GM23338 (cell line): ENCODE measurements around the gene PIM3. TPM values are rescaled to one million over a fixed set of nuclear protein-coding genes. Genes with fewer than 3 reads are reported as not detected.

Source experiments
- ATAC-seq: fragments of 200-7000 bp; cut with Tn5 transposase; 3 replicates; pipeline ENCODE4 v1.9.1; 2020
- DNase-seq: peaks from one replicate; pipeline ENCODE4 v3.0.0-alpha.2; 2015; ENCODE audit warnings: low spot score
- H2AFZ ChIP-seq: fragments of 200-600 bp; sonication (generic); 2 replicates; pipeline ENCODE4 v1.8.0; 2016; ENCODE audit warnings: antibody characterized with exemption, mild to moderate bottlenecking, moderate library complexity
- H3F3A ChIP-seq: fragments of 200-600 bp; sonication (generic); replicated peaks from 2 replicates; pipeline ENCODE4 v1.8.0; 2017; ENCODE audit warnings: antibody characterized with exemption, mixed run types, low read depth
- H3K27ac ChIP-seq: fragments of 200-600 bp; sonication (generic); 2 replicates; pipeline ENCODE4 v1.6.1; 2016; ENCODE audit warnings: low read depth
- H3K27me3 ChIP-seq: fragments of 200-600 bp; sonication (generic); 2 replicates; pipeline ENCODE4 v1.8.0; 2016; ENCODE audit warnings: mild to moderate bottlenecking, mixed run types, moderate library complexity; ENCODE audit not compliant: insufficient read depth
- H3K36me3 ChIP-seq: fragments of 200-600 bp; sonication (generic); 2 replicates; pipeline ENCODE4 v1.8.0; 2016; ENCODE audit warnings: mild to moderate bottlenecking; ENCODE audit not compliant: insufficient read depth
- H3K4me1 ChIP-seq: fragments of 200-600 bp; sonication (generic); 2 replicates; pipeline ENCODE4 v1.8.0; 2016; ENCODE audit warnings: mild to moderate bottlenecking, moderate library complexity; ENCODE audit not compliant: insufficient read depth
- H3K4me2 ChIP-seq: fragments of 200-600 bp; sonication (generic); 2 replicates; pipeline ENCODE4 v1.7.1; 2017; ENCODE audit warnings: mixed run types
- H3K4me3 ChIP-seq: fragments of 200-600 bp; sonication (generic); 2 replicates; pipeline ENCODE4 v1.6.1; 2016; ENCODE audit warnings: mixed run types
- H3K79me2 ChIP-seq: fragments of 200-600 bp; sonication (generic); replicated peaks from 2 replicates; pipeline ENCODE4 v1.8.0; 2017; ENCODE audit warnings: mild to moderate bottlenecking; ENCODE audit not compliant: insufficient read depth
- H3K9me2 ChIP-seq: fragments of 200-600 bp; sonication (generic); 2 replicates; pipeline ENCODE4 v1.8.0; 2017; ENCODE audit not compliant: insufficient read depth
- H4K20me1 ChIP-seq: fragments of 200-600 bp; sonication (generic); replicated peaks from 2 replicates; pipeline ENCODE4 v1.8.0; 2017; ENCODE audit warnings: mild to moderate bottlenecking; ENCODE audit not compliant: insufficient read depth
- H3K27ac Mint-ChIP-seq: 2 replicates; pipeline ENCODE4 v1.8.0; 2020; ENCODE audit warnings: inconsistent platforms, mild to moderate bottlenecking, moderate library complexity, mixed read lengths
- H3K27me3 Mint-ChIP-seq: 3 replicates; pipeline ENCODE4 v1.8.0; 2022; ENCODE audit warnings: low read depth, mild to moderate bottlenecking, moderate library complexity, mixed read lengths, inconsistent platforms; ENCODE audit not compliant: insufficient read depth, poor library complexity
- H3K36me3 Mint-ChIP-seq: 3 replicates; pipeline ENCODE4 v1.8.0; 2021; ENCODE audit warnings: low read depth, mild to moderate bottlenecking, inconsistent platforms, moderate library complexity, mixed read lengths
- H3K4me1 Mint-ChIP-seq: 3 replicates; pipeline ENCODE4 v1.8.0; 2020; ENCODE audit warnings: mild to moderate bottlenecking, inconsistent platforms, mixed read lengths
- H3K4me3 Mint-ChIP-seq: 3 replicates; pipeline ENCODE4 v1.8.0; 2021; ENCODE audit warnings: moderate library complexity, mild to moderate bottlenecking, inconsistent platforms, mixed read lengths
- H3K9me3 Mint-ChIP-seq: 3 replicates; pipeline ENCODE4 v1.8.0; 2020; ENCODE audit warnings: moderate library complexity, mild to moderate bottlenecking, inconsistent platforms, mixed read lengths
- CREB1 ChIP-seq: fragments of 250-450 bp; sonication (Bioruptor Pico); IDR thresholded peaks from 2 replicates; pipeline ENCODE4 v1.5.0; 2020; ENCODE audit warnings: low read depth, mild to moderate bottlenecking, moderate library complexity
- CTCF ChIP-seq, 2 experiments: fragments of 200-600 bp in 1 of 2; sonication (generic) in 1 of 2; conservative IDR thresholded peaks; 2 replicates each; pipeline versions ENCODE4 v1.5.1 to v1.6.1; 2016 to 2017; ENCODE audit warnings: antibody characterized with exemption in 2 of 2, low read depth in 2 of 2, mild to moderate bottlenecking in 2 of 2, moderate library complexity in 1 of 2
- EZH2 ChIP-seq: fragments of 200-600 bp; sonication (generic); IDR thresholded peaks from one replicate; pipeline ENCODE4 v1.8.0; 2017; ENCODE audit warnings: antibody characterized with exemption, mild to moderate bottlenecking, low read depth; ENCODE audit not compliant: unreplicated experiment
- EZH2phosphoT487 ChIP-seq: fragments of 200-600 bp; sonication (generic); IDR thresholded peaks from one replicate; pipeline ENCODE4 v1.8.1; 2018; ENCODE audit warnings: antibody characterized with exemption; ENCODE audit not compliant: unreplicated experiment
- JUNB ChIP-seq: IDR thresholded peaks from one replicate; pipeline ENCODE4 v1.6.1; 2016; ENCODE audit warnings: antibody characterized with exemption; ENCODE audit not compliant: unreplicated experiment
- NANOG ChIP-seq: IDR thresholded peaks from 2 replicates; pipeline ENCODE4 v1.6.1; 2016; ENCODE audit warnings: antibody characterized with exemption, borderline replicate concordance
- POLR2AphosphoS5 ChIP-seq: IDR thresholded peaks from 2 replicates; pipeline ENCODE4 v1.6.1; 2016; ENCODE audit warnings: antibody characterized with exemption, low read depth
- STAT1 ChIP-seq: IDR thresholded peaks from one replicate; pipeline ENCODE4 v1.6.1; 2016; ENCODE audit warnings: antibody characterized with exemption; ENCODE audit not compliant: unreplicated experiment
- ZNF114 ChIP-seq: fragments of 250-450 bp; sonication (Bioruptor Pico); IDR thresholded peaks from 2 replicates; pipeline ENCODE4 v1.5.0; 2020; ENCODE audit warnings: mild to moderate bottlenecking, moderate library complexity
- ZNF331 ChIP-seq: fragments of 250-450 bp; sonication (Bioruptor Pico); IDR thresholded peaks from 2 replicates; pipeline ENCODE4 v1.5.0; 2020; ENCODE audit warnings: low read depth, mild to moderate bottlenecking, moderate library complexity
- polyA plus RNA-seq: library from polyadenylated mRNA; unstranded; fragments of >200 nt; fragmentation: Nextera tagmentation; extraction: Ambion mirVana; gene quantifications from 2 replicates; pipeline ENCODE4 v1.2.1, GENCODE V29; 2016
- total RNA-seq: library from RNA; depleted of rRNA; stranded (reverse); fragments of >200 nt; shearing (Covaris generic); gene quantifications from 2 replicates; pipeline ENCODE4 v1.2.3, GENCODE V29; 2014
- TF ChIP-seq, protein P1 (sequence below): IDR thresholded peaks from 2 replicates; pipeline ENCODE4 v1.6.1; 2016; ENCODE audit warnings: antibody characterized with exemption
- TF ChIP-seq, protein P2 (sequence below): IDR thresholded peaks from one replicate; pipeline ENCODE4 v1.6.1; 2018; ENCODE audit warnings: antibody characterized with exemption; ENCODE audit not compliant: unreplicated experiment

PIM3 gene
- total and polyA plus RNA-seq, 2 experiments from 2014 or later, result 17.7 to 37.3 TPM

DNA sequence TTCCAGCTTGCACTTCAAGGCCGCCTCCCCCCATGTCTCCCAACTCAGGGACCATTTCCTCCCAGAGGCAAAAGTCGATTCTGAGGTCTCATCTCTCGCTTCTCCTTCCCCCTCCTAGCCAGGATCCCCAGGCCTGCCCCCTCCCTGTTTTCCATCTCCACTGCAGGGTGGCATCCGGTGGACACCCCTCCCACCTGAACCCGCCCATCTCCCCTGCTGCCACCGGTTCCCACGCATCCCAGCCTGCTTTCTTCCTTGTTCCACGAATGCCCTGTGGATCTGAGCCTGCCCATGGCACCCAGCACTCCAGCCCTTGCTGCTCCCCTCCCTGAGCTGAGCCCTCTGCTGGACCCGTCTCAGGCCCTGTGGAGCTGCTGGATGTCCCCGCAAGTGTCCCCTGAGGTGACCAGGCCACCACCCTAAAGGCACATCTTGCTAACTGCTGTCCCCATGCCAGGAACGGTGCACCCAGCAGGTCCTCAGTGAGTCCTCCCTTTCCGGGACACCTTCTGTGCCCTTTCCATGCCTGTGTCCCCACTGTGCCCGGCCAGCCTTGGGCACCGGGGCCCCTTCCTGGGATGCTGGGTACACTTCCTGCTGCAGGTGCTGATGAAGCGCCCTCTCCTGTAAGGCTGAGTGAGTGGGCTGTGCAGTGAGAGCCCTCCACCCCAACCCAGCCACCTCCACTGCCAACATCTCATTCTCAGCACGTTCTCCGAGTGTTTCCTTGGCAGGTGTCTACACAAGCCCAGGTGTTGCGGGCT lies 51.1 kb downstream of the PIM3 start:
- ATAC-seq, result no peak
- peaks cover 38% of the 10 kb centered on the region for H3K27me3 Mint-ChIP-seq
- H3K4me3 Mint-ChIP-seq, result peak overlapping the region; percentile 65
- Histone ChIP-seq H3K36me3 (no peaks in the 10 kb centered on the region), H3K4me1 (peaks cover 7% of the 10 kb centered on the region; the same call in 1 of the 2 replicates), H3K9me2 (no peaks in the 10 kb centered on the region), H3K27ac (no peak overlapping the region), H2AFZ (peak overlapping the region; percentile 96), H4K20me1 (0 out of 2 replicates have a peak, but pooled peaks cover 3% of the 10 kb centered on the region), H3F3A (no peaks in the 10 kb centered on the region), H3K4me3 (peak overlapping the region; percentile 52), H3K79me2 (no peaks in the 10 kb centered on the region), H3K4me2 (peak overlapping the region; percentile 81), H3K27me3 (peaks cover 60% of the 10 kb centered on the region)
- H3K9me3 Mint-ChIP-seq, result no peaks in the 10 kb centered on the region
- H3K27ac Mint-ChIP-seq, result no peak overlapping the region
- no peaks in the 10 kb centered on the region for H3K36me3 Mint-ChIP-seq
- H3K4me1 Mint-ChIP-seq, result peaks cover 15% of the 10 kb centered on the region; the same call in 2 of the 3 replicates
- TF ChIP-seq NANOG (no peak), JUNB (no peak), CTCF (conservative IDR thresholded peaks at IDR 0.05; ENCODE audit: low read depth in 2 of 2) (no peak)
- DNase-seq, result peak; percentile 64

GRCh38 chr22:50012211-50013181 lies 51.9 kb downstream of the PIM3 start, which contains the start of gene IL17REL:
TSS of gene IL17REL (minus strand) at chr22:50012765. CDS start at chr22:50012646, 119 bp downstream.
- Mint-ChIP-seq H3K27me3 (peaks cover 38% of the 10 kb centered on the region), H3K27ac (no peak within 1 kb of the TSS), H3K4me3 (peak within 1 kb of the TSS; percentile 65; the same call in 1 of the 3 replicates), H3K36me3 (no peaks in the 10 kb centered on the region), H3K9me3 (no peaks in the 10 kb centered on the region), H3K4me1 (peaks cover 15% of the 10 kb centered on the region; the same call in 2 of the 3 replicates)
- Histone ChIP-seq H3F3A (no peaks in the 10 kb centered on the region), H3K79me2 (no peaks in the 10 kb centered on the region), H3K4me3 (peak within 1 kb of the TSS; percentile 52; the same call in 1 of the 2 replicates), H2AFZ (no peak within 1 kb of the TSS), H3K4me1 (peaks cover 7% of the 10 kb centered on the region; the same call in 1 of the 2 replicates), H3K4me2 (no peak within 1 kb of the TSS; the same call in 1 of the 2 replicates), H4K20me1 (0 out of 2 replicates have a peak, but pooled peaks cover 3% of the 10 kb centered on the region), H3K36me3 (no peaks in the 10 kb centered on the region), H3K9me2 (no peaks in the 10 kb centered on the region), H3K27ac (no peak within 1 kb of the TSS), H3K27me3 (peaks cover 60% of the 10 kb centered on the region)
- peak; percentile 4 for ATAC-seq
- DNase-seq, result no peak
- TF ChIP-seq POLR2AphosphoS5, result no peak
- TF ChIP-seq, protein P1, sequence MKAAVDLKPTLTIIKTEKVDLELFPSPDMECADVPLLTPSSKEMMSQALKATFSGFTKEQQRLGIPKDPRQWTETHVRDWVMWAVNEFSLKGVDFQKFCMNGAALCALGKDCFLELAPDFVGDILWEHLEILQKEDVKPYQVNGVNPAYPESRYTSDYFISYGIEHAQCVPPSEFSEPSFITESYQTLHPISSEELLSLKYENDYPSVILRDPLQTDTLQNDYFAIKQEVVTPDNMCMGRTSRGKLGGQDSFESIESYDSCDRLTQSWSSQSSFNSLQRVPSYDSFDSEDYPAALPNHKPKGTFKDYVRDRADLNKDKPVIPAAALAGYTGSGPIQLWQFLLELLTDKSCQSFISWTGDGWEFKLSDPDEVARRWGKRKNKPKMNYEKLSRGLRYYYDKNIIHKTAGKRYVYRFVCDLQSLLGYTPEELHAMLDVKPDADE, result no peak
- no peak for TF ChIP-seq EZH2phosphoT487
- TF ChIP-seq NANOG, result no peak
- TF ChIP-seq STAT1, result no peak
- no peak for TF ChIP-seq EZH2
- TF ChIP-seq ZNF331 (CRISPR knock-in tag), result no peak
- TF ChIP-seq ZNF114 (CRISPR knock-in tag), result no peak
- TF ChIP-seq JUNB, result no peak
- TF ChIP-seq, protein P2, sequence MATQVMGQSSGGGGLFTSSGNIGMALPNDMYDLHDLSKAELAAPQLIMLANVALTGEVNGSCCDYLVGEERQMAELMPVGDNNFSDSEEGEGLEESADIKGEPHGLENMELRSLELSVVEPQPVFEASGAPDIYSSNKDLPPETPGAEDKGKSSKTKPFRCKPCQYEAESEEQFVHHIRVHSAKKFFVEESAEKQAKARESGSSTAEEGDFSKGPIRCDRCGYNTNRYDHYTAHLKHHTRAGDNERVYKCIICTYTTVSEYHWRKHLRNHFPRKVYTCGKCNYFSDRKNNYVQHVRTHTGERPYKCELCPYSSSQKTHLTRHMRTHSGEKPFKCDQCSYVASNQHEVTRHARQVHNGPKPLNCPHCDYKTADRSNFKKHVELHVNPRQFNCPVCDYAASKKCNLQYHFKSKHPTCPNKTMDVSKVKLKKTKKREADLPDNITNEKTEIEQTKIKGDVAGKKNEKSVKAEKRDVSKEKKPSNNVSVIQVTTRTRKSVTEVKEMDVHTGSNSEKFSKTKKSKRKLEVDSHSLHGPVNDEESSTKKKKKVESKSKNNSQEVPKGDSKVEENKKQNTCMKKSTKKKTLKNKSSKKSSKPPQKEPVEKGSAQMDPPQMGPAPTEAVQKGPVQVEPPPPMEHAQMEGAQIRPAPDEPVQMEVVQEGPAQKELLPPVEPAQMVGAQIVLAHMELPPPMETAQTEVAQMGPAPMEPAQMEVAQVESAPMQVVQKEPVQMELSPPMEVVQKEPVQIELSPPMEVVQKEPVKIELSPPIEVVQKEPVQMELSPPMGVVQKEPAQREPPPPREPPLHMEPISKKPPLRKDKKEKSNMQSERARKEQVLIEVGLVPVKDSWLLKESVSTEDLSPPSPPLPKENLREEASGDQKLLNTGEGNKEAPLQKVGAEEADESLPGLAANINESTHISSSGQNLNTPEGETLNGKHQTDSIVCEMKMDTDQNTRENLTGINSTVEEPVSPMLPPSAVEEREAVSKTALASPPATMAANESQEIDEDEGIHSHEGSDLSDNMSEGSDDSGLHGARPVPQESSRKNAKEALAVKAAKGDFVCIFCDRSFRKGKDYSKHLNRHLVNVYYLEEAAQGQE, result no peak
- no peak for TF ChIP-seq CREB1 (CRISPR knock-in tag)
